NCI-H2107 treated with DMSO at 0.1 percent for 48 hours (cell line): Measurements from ENCODE around the gene ECEL1.
"Not testable (repeated sequence)": the region's sequence is repeated elsewhere in the genome, so short reads cannot be mapped to it uniquely, and the experiment has no call there.

ENCODE experiments used
- DNase-seq: peaks from one replicate; lab custom pipeline; 2025; ENCODE audit not compliant: unreplicated experiment; lab: John Stamatoyannopoulos, UW

Gene ECEL1, protein sequence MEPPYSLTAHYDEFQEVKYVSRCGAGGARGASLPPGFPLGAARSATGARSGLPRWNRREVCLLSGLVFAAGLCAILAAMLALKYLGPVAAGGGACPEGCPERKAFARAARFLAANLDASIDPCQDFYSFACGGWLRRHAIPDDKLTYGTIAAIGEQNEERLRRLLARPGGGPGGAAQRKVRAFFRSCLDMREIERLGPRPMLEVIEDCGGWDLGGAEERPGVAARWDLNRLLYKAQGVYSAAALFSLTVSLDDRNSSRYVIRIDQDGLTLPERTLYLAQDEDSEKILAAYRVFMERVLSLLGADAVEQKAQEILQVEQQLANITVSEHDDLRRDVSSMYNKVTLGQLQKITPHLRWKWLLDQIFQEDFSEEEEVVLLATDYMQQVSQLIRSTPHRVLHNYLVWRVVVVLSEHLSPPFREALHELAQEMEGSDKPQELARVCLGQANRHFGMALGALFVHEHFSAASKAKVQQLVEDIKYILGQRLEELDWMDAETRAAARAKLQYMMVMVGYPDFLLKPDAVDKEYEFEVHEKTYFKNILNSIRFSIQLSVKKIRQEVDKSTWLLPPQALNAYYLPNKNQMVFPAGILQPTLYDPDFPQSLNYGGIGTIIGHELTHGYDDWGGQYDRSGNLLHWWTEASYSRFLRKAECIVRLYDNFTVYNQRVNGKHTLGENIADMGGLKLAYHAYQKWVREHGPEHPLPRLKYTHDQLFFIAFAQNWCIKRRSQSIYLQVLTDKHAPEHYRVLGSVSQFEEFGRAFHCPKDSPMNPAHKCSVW

DNA sequence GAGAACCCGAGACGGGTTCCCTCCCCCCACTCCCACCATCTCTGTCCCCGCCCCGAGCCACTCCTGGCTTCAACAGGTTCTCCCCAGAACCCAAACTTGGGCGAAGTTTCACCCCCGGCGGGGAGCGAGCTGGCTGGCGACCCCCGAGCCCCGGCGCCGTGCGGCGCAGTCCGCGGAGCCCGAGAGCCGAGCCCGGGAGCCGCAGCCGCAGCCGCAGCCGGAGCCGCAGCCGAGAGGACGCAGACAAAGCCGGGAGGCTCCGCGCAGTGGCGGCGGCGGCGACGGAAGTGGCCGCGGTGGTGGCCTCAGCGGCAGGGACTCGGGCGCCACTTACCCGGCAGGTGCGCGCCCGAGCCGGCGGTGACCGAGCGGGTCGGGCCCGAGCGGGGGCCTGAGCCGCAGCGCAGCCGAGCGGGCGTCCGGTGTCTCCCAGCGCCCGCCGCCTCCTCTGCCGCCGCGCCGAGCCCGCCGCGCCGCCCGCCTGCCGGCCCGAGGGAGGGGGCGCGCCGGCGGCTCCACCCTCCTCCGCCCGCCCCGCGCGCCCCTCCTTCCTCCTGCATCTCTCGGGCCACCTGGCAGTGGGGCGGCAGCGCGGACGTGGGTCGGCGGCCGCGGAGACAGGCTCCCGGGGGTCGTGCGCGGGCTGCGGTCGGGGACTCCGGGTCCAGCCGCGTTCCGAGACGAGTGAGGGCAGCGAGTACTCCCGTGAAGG lies at the start of gene ECEL1:
TSS of gene ECEL1 (minus strand) at position 450 of the 712 bp plus-strand sequence. CDS start 1,181 bp downstream, outside the sequence.
- DNase-seq, result no peak

GRCh38 chr2:232537079-232537478 lies 49.4 kb upstream of the ECEL1 start:
- no peak for DNase-seq

- DNase-seq, result no peak
Measured at GRCh38 chr2:232535761-232536530, 48.3 kb upstream of the ECEL1 start.

GRCh38 chr2:232534940-232535651 lies 47.5 kb upstream of the ECEL1 start:
- no peak for DNase-seq

- DNase-seq, result no peak
Measured at GRCh38 chr2:232533944-232534710, 46.5 kb upstream of the ECEL1 start.

- DNase-seq, result not testable (repeated sequence)
Measured at GRCh38 chr2:232532821-232533220, 45.2 kb upstream of the ECEL1 start.

DNA sequence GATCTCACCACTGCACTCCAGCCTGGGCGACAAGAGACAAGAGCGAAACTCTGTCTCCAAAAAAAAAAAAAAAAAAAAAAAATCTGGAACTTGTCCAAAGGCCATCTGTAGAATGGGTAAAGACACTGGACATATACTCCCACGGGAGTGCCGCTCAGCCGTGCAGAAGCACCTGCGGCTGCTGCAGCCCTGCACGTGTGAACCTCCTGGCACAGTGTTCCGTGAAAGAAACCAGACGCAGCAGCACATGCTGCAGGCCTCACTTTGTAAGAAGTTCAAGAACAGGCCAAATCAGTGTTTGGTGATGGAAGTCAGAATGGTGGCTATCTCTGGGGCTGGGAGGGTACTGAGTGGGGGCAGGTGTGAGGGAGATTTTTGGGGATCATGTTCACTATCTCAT lies 44.8 kb upstream of the ECEL1 start:
- no peak for DNase-seq

- DNase-seq, result no peak
Measured at GRCh38 chr2:232530626-232531260, 43.1 kb upstream of the ECEL1 start.

- DNase-seq, result no peak
Measured at GRCh38 chr2:232529806-232530547, 42.3 kb upstream of the ECEL1 start.

DNA sequence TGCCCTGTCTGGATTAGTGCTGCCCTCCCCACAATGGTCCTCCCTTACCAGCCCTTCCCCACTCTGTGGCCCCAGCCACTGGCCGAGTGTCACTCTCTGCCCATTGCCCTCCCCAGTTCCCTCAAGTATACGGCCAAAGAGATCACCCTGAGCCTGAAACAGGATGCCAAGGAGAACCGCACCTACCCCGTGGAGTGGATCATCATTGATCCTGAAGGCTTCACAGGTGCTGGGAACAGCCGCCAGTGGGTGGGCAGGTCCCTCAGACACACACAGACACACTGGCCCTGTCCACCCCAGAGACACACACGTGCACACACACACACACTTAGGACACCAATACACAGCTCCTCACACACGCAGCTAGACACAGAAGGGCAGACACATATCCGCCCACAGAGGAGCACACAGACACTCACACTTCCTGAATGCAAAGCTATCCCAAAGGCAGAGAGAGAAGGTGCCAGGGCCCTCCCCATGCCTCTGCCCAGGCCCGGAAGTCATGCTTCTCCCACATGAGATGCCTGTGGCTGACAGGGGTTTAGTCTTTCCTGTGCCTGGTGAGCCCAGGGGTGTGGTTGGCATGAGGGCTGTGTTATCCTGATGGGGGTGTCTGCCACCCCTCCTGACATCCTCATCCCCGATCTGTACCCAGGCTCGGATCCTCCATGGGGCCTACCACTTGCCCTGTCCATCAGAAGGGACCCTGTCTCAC lies 41.3 kb upstream of the ECEL1 start:
- DNase-seq, result no peak

- no peak for DNase-seq
Measured at GRCh38 chr2:232527905-232528470, 40.4 kb upstream of the ECEL1 start.

GRCh38 chr2:232526372-232526941 lies 38.8 kb upstream of the ECEL1 start:
- DNase-seq, result no peak

- DNase-seq, result no peak
Measured at GRCh38 chr2:232525791-232526371, 38.2 kb upstream of the ECEL1 start, which contains the start of gene CHRND. TSS of gene CHRND (plus strand) at chr2:232526160. CDS start at chr2:232526216, 56 bp downstream.

DNA sequence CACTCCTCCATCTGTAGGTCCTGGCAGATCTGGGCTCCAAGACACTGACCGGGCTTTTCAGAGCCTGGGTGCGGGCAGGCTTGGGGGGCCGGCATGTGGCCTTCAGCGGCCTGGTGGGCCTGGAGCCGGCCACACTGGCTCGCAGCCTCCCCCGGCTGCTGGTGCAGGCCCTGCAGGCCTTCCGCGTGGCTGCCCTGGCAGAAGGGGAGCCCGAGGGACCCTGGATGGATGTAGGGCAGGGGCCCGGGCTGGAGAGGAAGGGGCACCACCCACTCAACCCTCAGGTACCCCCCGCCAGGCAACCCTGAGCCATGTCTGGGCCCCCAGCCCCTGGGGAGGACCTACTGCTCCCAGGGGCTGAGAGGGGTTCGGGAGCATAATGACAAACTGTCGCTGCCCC lies 37.6 kb upstream of the ECEL1 start:
- no peak for DNase-seq

DNA sequence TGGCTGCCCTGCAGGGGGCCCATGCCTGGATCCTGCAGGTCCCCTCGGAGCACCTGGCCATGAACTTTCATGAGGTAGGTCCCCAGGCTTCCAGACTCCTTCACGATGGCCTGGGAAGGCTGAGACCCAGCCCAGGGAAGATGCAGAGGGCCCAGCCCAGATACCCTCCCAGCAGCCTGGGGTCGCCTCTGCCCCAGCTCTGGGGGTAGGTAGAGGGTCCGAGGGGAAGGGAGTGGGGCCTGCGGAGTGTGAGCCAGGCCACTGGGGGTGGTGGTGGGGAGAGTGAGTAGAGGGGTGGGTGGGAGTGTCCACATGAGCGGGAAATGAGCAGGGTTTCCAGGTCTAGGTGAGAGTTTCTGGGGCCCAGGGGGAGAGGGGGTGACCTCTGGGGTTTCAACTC lies 37.1 kb upstream of the ECEL1 start:
- no peak for DNase-seq
